HG03442 (cell line): ENCODE measurements around the gene PCDHB6.
"Not testable (repeated sequence)": the region's sequence is repeated elsewhere in the genome, so short reads cannot be mapped to it uniquely, and the experiment has no call there.

Source experiments
- ATAC-seq: cut with Tn5 transposase; IDR thresholded peaks from one replicate; pipeline ENCODE4 v1.9.1; 2021; ENCODE audit warnings: mild to moderate bottlenecking, moderate library complexity; ENCODE audit not compliant: unreplicated experiment

PCDHB6 gene

GRCh38 chr5:141157901-141158300, 8.0 kb downstream of the PCDHB6 start:
- ATAC-seq = not testable (repeated sequence)

- no peak for ATAC-seq
Observed at GRCh38 chr5:141172381-141173204, 22.7 kb downstream of the PCDHB6 start, which contains the start of gene PCDHB7. Gene PCDHB7, plus strand, starts transcription at chr5:141172644. Its CDS starts 192 bp downstream, at chr5:141172836.

- ATAC-seq = not testable (repeated sequence)
Observed at GRCh38 chr5:141174291-141175104, 24.6 kb downstream of the PCDHB6 start.

GRCh38 chr5:141175933-141176332, 26.1 kb downstream of the PCDHB6 start:
- ATAC-seq = no peak

DNA sequence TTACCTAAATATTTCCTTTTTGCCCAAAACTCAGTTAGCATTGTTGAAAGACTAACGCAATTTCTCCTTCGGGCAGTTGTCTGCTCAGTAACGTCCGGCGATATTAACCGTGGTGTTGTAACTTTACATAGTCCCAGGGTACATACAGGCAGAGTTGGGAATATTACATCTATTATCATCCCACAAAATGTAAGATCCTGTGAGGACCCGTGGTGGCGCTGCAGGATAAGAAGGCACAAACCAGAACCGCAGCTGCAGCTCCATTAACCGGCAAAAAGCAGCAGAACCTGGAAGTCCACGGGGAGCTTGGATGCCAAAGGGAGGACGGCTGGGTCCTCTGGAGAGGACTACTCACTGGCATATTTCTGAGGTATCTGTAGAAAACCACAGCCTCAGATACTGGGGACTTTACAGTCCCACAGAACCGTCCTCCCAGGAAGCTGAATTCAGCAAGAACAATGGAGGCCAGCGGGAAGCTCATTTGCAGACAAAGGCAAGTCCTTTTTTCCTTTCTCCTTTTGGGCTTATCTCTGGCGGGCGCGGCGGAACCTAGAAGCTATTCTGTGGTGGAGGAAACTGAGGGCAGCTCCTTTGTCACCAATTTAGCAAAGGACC, 27.8 kb downstream of the PCDHB6 start, which contains the start of gene PCDHB8:
Gene PCDHB8, plus strand, starts transcription at position 214 of the 615 bp plus-strand sequence. Its CDS starts 245 bp downstream, at position 459.
- not testable (repeated sequence) for ATAC-seq

DNA sequence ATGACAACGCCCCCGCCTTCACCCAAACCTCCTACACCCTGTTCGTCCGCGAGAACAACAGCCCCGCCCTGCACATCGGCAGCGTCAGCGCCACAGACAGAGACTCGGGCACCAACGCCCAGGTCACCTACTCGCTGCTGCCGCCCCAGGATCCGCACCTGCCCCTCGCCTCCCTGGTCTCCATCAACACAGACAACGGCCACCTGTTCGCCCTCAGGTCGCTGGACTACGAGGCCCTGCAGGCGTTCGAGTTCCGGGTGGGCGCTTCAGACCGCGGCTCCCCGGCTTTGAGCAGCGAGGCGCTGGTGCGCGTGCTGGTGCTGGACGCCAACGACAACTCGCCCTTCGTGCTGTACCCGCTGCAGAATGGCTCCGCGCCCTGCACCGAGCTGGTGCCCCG, 29.5 kb downstream of the PCDHB6 start:
- not testable (repeated sequence) for ATAC-seq

DNA sequence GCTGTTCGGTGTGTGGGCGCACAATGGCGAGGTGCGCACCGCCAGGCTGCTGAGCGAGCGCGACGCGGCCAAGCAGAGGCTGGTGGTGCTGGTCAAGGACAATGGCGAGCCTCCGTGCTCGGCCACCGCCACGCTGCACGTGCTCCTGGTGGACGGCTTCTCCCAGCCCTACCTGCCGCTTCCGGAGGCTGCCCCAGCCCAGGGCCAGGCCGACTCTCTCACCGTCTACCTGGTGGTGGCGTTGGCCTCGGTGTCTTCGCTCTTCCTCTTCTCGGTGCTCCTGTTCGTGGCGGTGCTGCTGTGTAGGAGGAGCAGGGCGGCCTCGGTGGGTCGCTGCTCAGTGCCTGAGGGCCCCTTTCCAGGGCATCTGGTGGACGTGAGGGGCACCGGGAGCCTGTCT, 30.0 kb downstream of the PCDHB6 start:
- ATAC-seq = not testable (repeated sequence)

- ATAC-seq = no peak
Observed at GRCh38 chr5:141180313-141180712, 30.5 kb downstream of the PCDHB6 start.

DNA sequence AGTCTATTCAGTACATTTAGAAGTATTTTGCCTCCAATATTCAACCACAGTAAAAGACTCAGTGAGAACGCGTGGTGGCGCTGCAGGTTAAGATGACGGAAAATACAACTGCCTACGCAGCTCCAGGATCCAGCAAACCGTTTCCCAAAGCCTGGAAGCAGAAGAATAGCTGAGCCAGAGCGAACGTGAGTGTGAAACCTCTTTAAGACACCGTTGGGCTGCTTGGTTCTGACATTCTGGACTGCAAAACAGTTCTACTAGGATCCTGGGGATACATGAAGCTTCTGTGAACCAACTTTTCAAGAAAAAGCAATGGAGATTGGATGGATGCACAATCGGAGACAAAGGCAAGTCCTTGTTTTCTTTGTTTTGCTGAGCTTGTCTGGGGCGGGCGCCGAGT, 32.4 kb downstream of the PCDHB6 start, which contains the start of gene PCDHB16:
Gene PCDHB16, plus strand, starts transcription at position 140 of the 400 bp plus-strand sequence. Its CDS starts 173 bp downstream, at position 313.
- ATAC-seq = no peak

DNA sequence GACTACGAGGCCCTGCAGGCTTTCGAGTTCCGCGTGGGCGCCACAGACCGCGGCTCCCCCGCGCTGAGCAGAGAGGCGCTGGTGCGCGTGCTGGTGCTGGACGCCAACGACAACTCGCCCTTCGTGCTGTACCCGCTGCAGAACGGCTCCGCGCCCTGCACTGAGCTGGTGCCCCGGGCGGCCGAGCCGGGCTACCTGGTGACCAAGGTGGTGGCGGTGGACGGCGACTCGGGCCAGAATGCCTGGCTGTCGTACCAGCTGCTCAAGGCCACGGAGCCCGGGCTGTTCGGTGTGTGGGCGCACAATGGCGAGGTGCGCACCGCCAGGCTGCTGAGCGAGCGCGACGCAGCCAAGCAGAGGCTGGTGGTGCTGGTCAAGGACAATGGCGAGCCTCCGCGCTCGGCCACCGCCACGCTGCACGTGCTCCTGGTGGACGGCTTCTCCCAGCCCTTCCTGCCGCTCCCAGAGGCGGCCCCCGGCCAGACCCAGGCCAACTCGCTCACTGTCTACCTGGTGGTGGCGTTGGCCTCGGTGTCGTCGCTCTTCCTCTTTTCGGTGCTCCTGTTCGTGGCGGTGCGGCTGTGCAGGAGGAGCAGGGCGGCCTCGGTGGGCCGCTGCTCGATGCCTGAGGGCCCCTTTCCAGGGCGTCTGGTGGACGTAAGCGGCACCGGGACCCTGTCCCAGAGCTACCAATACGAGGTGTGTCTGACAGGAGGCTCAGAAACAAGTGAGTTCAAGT, 34.4 kb downstream of the PCDHB6 start:
- not testable (repeated sequence) for ATAC-seq

GRCh38 chr5:141186897-141187512, 37.1 kb downstream of the PCDHB6 start, which contains the start of gene PCDHB9:
Gene PCDHB9, plus strand, starts transcription at chr5:141187161. Its CDS starts 158 bp downstream, at chr5:141187319.
- no peak for ATAC-seq

DNA sequence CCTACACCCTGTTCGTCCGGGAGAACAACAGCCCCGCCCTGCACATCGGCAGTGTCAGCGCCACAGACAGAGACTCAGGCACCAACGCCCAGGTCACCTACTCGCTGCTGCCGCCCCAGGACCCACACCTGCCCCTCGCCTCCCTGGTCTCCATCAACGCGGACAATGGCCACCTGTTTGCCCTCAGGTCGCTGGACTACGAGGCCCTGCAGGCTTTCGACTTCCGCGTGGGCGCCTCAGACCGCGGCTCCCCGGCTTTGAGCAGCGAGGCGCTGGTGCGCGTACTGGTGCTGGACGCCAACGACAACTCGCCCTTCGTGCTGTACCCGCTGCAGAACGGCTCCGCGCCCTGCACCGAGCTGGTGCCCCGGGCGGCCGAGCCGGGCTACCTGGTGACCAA, 38.8 kb downstream of the PCDHB6 start:
- not testable (repeated sequence) for ATAC-seq

DNA sequence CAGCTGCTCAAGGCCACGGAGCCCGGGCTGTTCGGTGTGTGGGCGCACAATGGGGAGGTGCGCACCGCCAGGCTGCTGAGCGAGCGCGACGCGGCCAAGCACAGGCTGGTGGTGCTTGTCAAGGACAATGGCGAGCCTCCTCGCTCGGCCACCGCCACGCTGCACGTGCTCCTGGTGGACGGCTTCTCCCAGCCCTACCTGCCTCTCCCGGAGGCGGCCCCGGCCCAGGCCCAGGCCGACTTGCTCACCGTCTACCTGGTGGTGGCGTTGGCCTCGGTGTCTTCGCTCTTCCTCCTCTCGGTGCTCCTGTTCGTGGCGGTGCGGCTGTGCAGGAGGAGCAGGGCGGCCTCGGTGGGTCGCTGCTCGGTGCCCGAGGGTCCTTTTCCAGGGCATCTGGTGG, 39.3 kb downstream of the PCDHB6 start:
- not testable (repeated sequence) for ATAC-seq

DNA sequence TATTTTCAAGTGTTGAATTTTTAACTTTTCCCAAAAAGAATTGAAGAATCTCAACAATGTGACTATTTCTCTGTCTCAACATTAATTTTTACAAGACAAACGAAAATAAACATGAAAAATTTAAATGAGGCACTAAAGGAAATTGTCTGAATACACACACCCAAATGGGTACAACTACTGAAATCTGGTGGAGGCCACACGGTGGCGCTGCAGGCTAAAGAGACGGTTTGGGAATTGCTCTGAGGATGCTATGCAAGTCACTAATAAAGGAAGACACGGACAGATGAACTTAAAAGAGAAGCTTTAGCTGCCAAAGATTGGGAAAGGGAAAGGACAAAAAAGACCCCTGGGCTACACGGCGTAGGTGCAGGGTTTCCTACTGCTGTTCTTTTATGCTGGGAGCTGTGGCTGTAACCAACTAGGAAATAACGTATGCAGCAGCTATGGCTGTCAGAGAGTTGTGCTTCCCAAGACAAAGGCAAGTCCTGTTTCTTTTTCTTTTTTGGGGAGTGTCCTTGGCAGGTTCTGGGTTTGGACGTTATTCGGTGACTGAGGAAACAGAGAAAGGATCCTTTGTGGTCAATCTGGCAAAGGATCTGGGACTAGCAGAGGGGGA, 42.4 kb downstream of the PCDHB6 start, which contains the start of gene PCDHB10:
Gene PCDHB10, plus strand, starts transcription at position 244 of the 616 bp plus-strand sequence. Its CDS starts 200 bp downstream, at position 444.
- no peak for ATAC-seq

GRCh38 chr5:141194332-141194731, 44.5 kb downstream of the PCDHB6 start:
- ATAC-seq = not testable (repeated sequence)

GRCh38 chr5:141196363-141196762, 46.5 kb downstream of the PCDHB6 start:
- ATAC-seq = no peak

- ATAC-seq = no peak
Observed at GRCh38 chr5:141199359-141200235, 49.7 kb downstream of the PCDHB6 start, which contains the start of gene PCDHB11. Gene PCDHB11, plus strand, starts transcription at chr5:141199627. Its CDS starts 148 bp downstream, at chr5:141199775.

- ATAC-seq = not testable (repeated sequence)
Observed at GRCh38 chr5:141201126-141201525, 51.3 kb downstream of the PCDHB6 start.
